Measurements from ENCODE around the gene OLFM3.

OLFM3 gene

DNA sequence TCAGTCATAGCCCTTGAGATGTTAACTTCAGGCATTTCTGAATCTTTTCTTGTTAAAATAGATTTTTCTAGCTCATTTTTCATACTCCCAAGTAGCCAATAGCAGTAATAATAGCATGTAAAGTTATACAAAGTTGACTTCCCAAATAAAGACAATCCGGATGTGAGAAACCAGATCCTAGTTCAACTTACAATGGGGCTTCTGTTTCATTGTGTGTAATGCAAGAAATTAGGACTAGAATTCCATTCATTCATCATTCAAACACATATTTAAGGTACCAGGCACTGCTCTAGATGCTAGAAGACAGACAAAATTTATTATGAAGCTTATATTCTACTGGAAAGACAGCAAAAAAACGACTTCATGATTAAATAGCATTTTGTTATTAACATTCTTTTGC lies 240.3 kb downstream of the OLFM3 start:
- no peak for DNase-seq (ENCODE audit: low read depth in 2 of 2)
- H3K4me3 ChIP-seq (replicated peaks in 1 of 2; ENCODE audit: low read depth in 2 of 2, low read length in 2 of 2): no peak overlapping the region
- TF ChIP-seq, protein P1, sequence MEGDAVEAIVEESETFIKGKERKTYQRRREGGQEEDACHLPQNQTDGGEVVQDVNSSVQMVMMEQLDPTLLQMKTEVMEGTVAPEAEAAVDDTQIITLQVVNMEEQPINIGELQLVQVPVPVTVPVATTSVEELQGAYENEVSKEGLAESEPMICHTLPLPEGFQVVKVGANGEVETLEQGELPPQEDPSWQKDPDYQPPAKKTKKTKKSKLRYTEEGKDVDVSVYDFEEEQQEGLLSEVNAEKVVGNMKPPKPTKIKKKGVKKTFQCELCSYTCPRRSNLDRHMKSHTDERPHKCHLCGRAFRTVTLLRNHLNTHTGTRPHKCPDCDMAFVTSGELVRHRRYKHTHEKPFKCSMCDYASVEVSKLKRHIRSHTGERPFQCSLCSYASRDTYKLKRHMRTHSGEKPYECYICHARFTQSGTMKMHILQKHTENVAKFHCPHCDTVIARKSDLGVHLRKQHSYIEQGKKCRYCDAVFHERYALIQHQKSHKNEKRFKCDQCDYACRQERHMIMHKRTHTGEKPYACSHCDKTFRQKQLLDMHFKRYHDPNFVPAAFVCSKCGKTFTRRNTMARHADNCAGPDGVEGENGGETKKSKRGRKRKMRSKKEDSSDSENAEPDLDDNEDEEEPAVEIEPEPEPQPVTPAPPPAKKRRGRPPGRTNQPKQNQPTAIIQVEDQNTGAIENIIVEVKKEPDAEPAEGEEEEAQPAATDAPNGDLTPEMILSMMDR (IDR thresholded peaks at IDR 0.05; ENCODE audit: low read depth, low read length): no peak
